Lower lobe of right lung (tissue), 2 donors: ENCODE data around the gene ITSN2. TPM values are rescaled to one million over a fixed set of nuclear protein-coding genes. Genes with fewer than 3 reads are reported as not detected.

Experiments used
- ATAC-seq, 2 donors: fragments of 200-7000 bp; cut with Tn5 transposase; one replicate each; pipeline ENCODE4 v1.9.1; 2020 to 2022; ENCODE audit warnings: mild to moderate bottlenecking in 2 of 2, moderate library complexity in 2 of 2
- DNase-seq: peaks from one replicate; pipeline ENCODE4 v3.0.0-alpha.2; 2020
- H3K27ac ChIP-seq: fragments of 200-600 bp; one replicate; pipeline ENCODE4 v1.8.0; 2022
- H3K27me3 ChIP-seq: fragments of 200-600 bp; one replicate; pipeline ENCODE4 v1.8.0; 2022; ENCODE audit warnings: low read depth
- H3K36me3 ChIP-seq: fragments of 200-600 bp; one replicate; pipeline ENCODE4 v1.8.0; 2022; ENCODE audit warnings: mild to moderate bottlenecking
- H3K4me1 ChIP-seq: fragments of 200-600 bp; one replicate; pipeline ENCODE4 v1.8.0; 2022
- H3K4me3 ChIP-seq: fragments of 200-600 bp; one replicate; pipeline ENCODE4 v1.8.0; 2022; ENCODE audit warnings: mild to moderate bottlenecking
- H3K9me3 ChIP-seq: fragments of 200-600 bp; one replicate; pipeline ENCODE4 v1.8.0; 2022
- intact Hi-C: fragments of 100-400 bp; cut with DNase I; formaldehyde crosslinking; loops from one replicate; pipeline ENCODE4 v1.11.0; 2022
- total RNA-seq: library from RNA; stranded (reverse); fragmentation: NEBNext Ultra II Directional; extraction: Animal tissue kit (Norgen Biotek cat#: 25700); gene quantifications from one replicate; pipeline ENCODE4 v1.2.1, GENCODE V29; 2021
- TF ChIP-seq, protein P1 (sequence below): fragments of 200-600 bp; IDR thresholded peaks from one replicate; pipeline ENCODE4 v1.8.0; 2022; ENCODE audit warnings: antibody characterized with exemption, mild to moderate bottlenecking
- donor health status: DM: no; HTN: yes; CAD: no; lungs with severe emphysema.

Gene ITSN2
- total RNA-seq, 1 donor from 2014 or later = 92.8 TPM

DNA sequence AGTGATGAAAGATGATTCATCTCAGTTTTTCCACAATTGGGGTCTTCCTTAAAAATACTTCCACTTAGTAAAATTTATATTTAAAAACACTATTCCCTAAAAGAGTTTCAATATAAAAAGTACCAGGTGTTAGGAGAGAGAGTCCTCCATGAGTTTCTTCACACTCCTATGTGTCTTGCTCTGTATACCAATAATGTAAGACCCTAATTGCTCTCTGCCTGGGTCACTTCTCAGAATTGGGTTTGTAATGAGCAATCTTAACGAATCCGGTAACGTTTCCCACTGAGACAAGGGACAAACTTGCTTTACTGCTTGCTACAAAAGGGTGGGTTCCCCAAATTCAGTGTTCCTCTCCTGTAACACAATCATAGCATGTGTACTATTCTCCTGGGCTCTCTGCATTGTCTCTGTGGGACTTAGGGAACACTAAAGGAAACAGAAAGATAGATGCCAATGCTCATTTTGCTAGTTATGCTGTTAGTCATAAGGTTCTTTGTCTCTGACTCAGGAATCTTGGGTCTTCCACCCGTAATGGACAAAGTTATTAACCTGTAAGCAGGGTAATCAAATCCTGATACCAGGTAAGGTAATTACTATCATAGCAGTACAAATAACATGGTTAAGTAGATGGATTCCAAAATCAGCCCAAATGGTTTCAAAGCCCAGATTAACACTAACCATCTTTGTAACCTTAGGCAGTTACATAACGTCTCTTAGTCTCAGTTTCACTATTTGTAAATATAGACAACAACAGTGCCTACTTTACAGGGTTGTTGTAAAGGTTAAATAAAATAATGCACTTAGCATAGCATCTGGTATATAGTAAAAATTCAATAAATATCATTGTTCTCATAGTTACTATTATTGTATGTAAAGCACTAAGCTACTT, 46.3 kb downstream of the ITSN2 start:
- Histone ChIP-seq H3K4me1 (peaks cover 6% of the 10 kb centered on the region), H3K9me3 (no peaks in the 10 kb centered on the region)

DNA sequence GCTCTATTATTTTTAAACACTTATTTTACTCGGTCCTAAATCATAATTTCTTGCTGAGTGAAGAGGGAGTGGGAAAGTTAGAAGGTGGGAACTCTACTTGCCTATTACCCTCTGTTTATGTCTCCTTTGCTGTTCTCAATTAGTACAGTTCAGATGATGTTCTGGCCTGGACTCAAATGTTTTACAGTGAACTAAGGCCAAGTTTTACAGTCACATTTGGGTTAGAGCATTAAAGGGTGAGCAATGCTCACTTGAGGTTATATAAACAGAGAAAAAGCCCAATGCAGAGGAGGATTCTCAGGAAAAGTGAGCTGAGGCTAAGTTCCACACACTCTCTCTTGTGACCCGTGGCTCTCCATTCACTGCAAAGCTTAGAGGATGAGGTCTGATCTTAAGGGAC, 52.4 kb downstream of the ITSN2 start:
- no peak for ATAC-seq

More for the DNA sequence above, 46.3 kb downstream of the ITSN2 start:
- Histone ChIP-seq H3K4me3 (no peak overlapping the region), H3K36me3 (peaks cover 33% of the 10 kb centered on the region), H3K27me3 (no peaks in the 10 kb centered on the region), H3K27ac (no peak overlapping the region)
- ATAC-seq (no peak), DNase-seq (no peak)
- intact Hi-C loops = no loop called here
- TF ChIP-seq, protein P1, sequence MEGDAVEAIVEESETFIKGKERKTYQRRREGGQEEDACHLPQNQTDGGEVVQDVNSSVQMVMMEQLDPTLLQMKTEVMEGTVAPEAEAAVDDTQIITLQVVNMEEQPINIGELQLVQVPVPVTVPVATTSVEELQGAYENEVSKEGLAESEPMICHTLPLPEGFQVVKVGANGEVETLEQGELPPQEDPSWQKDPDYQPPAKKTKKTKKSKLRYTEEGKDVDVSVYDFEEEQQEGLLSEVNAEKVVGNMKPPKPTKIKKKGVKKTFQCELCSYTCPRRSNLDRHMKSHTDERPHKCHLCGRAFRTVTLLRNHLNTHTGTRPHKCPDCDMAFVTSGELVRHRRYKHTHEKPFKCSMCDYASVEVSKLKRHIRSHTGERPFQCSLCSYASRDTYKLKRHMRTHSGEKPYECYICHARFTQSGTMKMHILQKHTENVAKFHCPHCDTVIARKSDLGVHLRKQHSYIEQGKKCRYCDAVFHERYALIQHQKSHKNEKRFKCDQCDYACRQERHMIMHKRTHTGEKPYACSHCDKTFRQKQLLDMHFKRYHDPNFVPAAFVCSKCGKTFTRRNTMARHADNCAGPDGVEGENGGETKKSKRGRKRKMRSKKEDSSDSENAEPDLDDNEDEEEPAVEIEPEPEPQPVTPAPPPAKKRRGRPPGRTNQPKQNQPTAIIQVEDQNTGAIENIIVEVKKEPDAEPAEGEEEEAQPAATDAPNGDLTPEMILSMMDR = no peak

DNA sequence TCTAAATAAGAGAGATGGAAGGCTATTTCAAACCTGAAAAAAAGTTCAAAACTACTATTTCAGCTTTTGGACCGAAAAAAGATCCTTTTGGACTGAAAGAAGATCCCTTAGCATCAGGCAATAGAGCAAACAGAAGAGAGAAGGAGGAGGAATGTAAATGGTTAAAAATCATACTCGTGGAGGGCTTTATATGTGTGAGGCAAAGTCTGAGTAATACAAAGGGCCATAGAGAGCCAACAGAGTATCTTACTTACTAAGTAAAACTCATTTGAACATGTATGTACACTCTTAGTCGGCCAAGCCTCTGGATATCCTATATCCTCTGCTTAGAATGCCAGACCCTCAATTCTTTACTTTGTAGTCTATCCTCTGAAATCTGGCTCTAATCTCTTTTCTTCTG, 55.7 kb downstream of the ITSN2 start:
- peak in 1 of 2 donors; percentile 9 for ATAC-seq
- Histone ChIP-seq H3K27me3 (no peaks in the 10 kb centered on the region), H3K4me3 (no peak overlapping the region), H3K36me3 (peaks cover 90% of the 10 kb centered on the region), H3K27ac (peak overlapping the region; percentile 47), H3K4me1 (peaks cover 9% of the 10 kb centered on the region), H3K9me3 (no peaks in the 10 kb centered on the region)
- DNase-seq = no peak
- TF ChIP-seq, protein P1 = no peak
- intact Hi-C loops = no loop called here

More for the DNA sequence above, 52.4 kb downstream of the ITSN2 start:
- no peak overlapping the region for H3K4me3 ChIP-seq
- no peaks in the 10 kb centered on the region for H3K9me3 ChIP-seq
- H3K27ac ChIP-seq = no peak overlapping the region
- H3K36me3 ChIP-seq = peaks cover 83% of the 10 kb centered on the region
- no peak for DNase-seq
- TF ChIP-seq, protein P1 = no peak
- peaks cover 9% of the 10 kb centered on the region for H3K4me1 ChIP-seq
- H3K27me3 ChIP-seq = no peaks in the 10 kb centered on the region
- intact Hi-C loops = no loop called here

DNA sequence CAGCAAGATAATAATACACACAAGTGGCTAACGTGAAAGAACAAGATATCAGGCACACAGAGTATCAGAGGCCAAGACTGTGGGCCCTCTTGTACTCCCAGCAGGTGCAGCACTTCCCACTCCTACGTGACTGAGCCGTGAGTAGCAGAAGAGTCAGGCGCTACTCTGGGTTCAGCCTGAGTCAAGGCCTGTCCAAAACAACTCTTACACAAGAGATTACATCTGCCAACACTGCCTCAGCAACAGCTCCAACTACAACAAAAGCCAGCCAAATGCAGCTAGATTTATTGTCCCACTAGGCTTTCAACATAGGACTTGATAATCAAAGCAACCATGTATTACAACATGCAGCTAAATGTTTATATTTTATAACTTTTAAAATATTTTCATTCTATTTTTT, 56.2 kb downstream of the ITSN2 start:
- ATAC-seq (peak; percentile 96 to 97), DNase-seq (peak; percentile 63)
- peaks cover 9% of the 10 kb centered on the region for H3K4me1 ChIP-seq
- H3K27me3 ChIP-seq = no peaks in the 10 kb centered on the region
- intact Hi-C loops = no loop called here
- peak overlapping the region; percentile 47 for H3K27ac ChIP-seq
- H3K36me3 ChIP-seq = peaks cover 90% of the 10 kb centered on the region
- TF ChIP-seq, protein P1 = no peak
- no peaks in the 10 kb centered on the region for H3K9me3 ChIP-seq
- no peak overlapping the region for H3K4me3 ChIP-seq

DNA sequence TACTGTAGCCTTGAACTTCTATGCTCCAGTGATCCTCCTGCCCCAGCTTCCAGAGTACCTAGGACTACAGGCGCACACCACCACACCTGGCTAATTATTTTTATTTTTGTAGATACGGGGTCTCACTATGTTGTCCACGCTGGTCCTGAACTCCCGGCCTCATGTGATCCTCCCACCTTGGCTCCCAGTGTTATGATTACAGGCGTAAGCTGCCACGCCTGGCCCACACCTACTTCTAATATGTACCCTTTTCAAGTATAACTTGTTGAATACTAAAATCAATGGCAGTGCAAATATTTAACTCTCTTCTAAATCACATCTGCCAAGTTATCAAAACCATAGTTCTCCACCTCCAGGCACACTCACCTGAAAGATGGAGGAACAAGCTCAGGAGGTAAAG, 58.7 kb downstream of the ITSN2 start:
- Histone ChIP-seq H3K36me3 (peaks cover 90% of the 10 kb centered on the region), H3K4me1 (peaks cover 9% of the 10 kb centered on the region), H3K4me3 (no peak overlapping the region), H3K9me3 (no peaks in the 10 kb centered on the region), H3K27me3 (no peaks in the 10 kb centered on the region), H3K27ac (no peak overlapping the region)
- ATAC-seq (peak; percentile 57 to 71), DNase-seq (peak; percentile 56)
- TF ChIP-seq, protein P1 = no peak
- intact Hi-C loops = no loop called here
